Measurements from ENCODE around the gene LRBA. TPM values are rescaled to one million over a fixed set of nuclear protein-coding genes. Genes with fewer than 3 reads are reported as not detected.
"Not testable (repeated sequence)": the region's sequence is repeated elsewhere in the genome, so short reads cannot be mapped to it uniquely, and the experiment has no call there.

Gene LRBA
- total RNA-seq, 3 donors from 2014 or later: 26.9 to 138 (median 93.7) TPM

GRCh38 chr4:150973626-150974251 is 41.3 kb downstream of the LRBA start:
- Histone ChIP-seq H3K9me3 (no peaks in the 10 kb centered on the region), H3K36me3 (no peaks in the 10 kb centered on the region), H3K4me3 (no peak overlapping the region), H3K27ac (no peak overlapping the region), H3K27me3 (no peaks in the 10 kb centered on the region), H3K4me1 (no peaks in the 10 kb centered on the region)
- TF ChIP-seq CTCF (IDR thresholded peaks at IDR 0.05): no peak
- TF ChIP-seq POLR2AphosphoS5 (IDR thresholded peaks at IDR 0.05): no peak
- no peak for TF ChIP-seq POLR2A (IDR thresholded peaks at IDR 0.05)
- DNase-seq (ENCODE audit: low spot score in 2 of 2): no peak
- intact Hi-C loops (cut with DNase I; ENCODE audit: low total_unique reads): no loop called here

GRCh38 chr4:150972592-150972991 is 42.5 kb downstream of the LRBA start:
- Histone ChIP-seq H3K9me3 (no peaks in the 10 kb centered on the region), H3K27me3 (no peaks in the 10 kb centered on the region), H3K27ac (no peak overlapping the region), H3K36me3 (no peaks in the 10 kb centered on the region), H3K4me1 (no peaks in the 10 kb centered on the region), H3K4me3 (no peak overlapping the region)
- intact Hi-C loops (cut with DNase I; ENCODE audit: low total_unique reads): no loop called here
- TF ChIP-seq CTCF (IDR thresholded peaks at IDR 0.05) (no peak), POLR2AphosphoS5 (IDR thresholded peaks at IDR 0.05) (no peak), POLR2A (IDR thresholded peaks at IDR 0.05) (no peak)
- no peak for DNase-seq (ENCODE audit: low spot score in 2 of 2)

GRCh38 chr4:150971901-150972300 is 43.2 kb downstream of the LRBA start:
- Histone ChIP-seq H3K36me3 (no peaks in the 10 kb centered on the region), H3K27me3 (no peaks in the 10 kb centered on the region), H3K9me3 (no peaks in the 10 kb centered on the region), H3K4me3 (no peak overlapping the region), H3K27ac (no peak overlapping the region), H3K4me1 (no peaks in the 10 kb centered on the region)
- TF ChIP-seq POLR2AphosphoS5 (IDR thresholded peaks at IDR 0.05): no peak
- no peak for TF ChIP-seq POLR2A (IDR thresholded peaks at IDR 0.05)
- TF ChIP-seq CTCF (IDR thresholded peaks at IDR 0.05): no peak
- intact Hi-C loops (cut with DNase I; ENCODE audit: low total_unique reads): no loop called here
- DNase-seq (ENCODE audit: low spot score in 2 of 2): no peak

GRCh38 chr4:150970685-150971151 is 44.4 kb downstream of the LRBA start:
- DNase-seq (ENCODE audit: low spot score in 2 of 2): no peak
- Histone ChIP-seq H3K36me3 (no peaks in the 10 kb centered on the region), H3K27ac (no peak overlapping the region), H3K9me3 (no peaks in the 10 kb centered on the region), H3K4me1 (no peaks in the 10 kb centered on the region), H3K4me3 (no peak overlapping the region), H3K27me3 (no peaks in the 10 kb centered on the region)
- intact Hi-C loops (cut with DNase I; ENCODE audit: low total_unique reads): no loop called here
- TF ChIP-seq POLR2A (IDR thresholded peaks at IDR 0.05) (no peak), CTCF (IDR thresholded peaks at IDR 0.05) (no peak), POLR2AphosphoS5 (IDR thresholded peaks at IDR 0.05) (no peak)

- intact Hi-C loops (cut with DNase I; ENCODE audit: low total_unique reads): no loop called here
- no peaks in the 10 kb centered on the region for H3K36me3 ChIP-seq
- no peaks in the 10 kb centered on the region for H3K27me3 ChIP-seq
- H3K4me1 ChIP-seq: no peaks in the 10 kb centered on the region
- TF ChIP-seq POLR2A (IDR thresholded peaks at IDR 0.05) (no peak), CTCF (IDR thresholded peaks at IDR 0.05) (no peak), POLR2AphosphoS5 (IDR thresholded peaks at IDR 0.05) (no peak)
- DNase-seq (ENCODE audit: low spot score in 2 of 2): no peak
- peaks cover 0 to 9% of the 10 kb centered on the region in 2 donors for H3K9me3 ChIP-seq
- no peak overlapping the region for H3K27ac ChIP-seq
- no peak overlapping the region for H3K4me3 ChIP-seq
Observed at GRCh38 chr4:150964754-150965153, 50.3 kb downstream of the LRBA start.

GRCh38 chr4:150963602-150964345 is 51.3 kb downstream of the LRBA start:
- H3K27me3 ChIP-seq; H3K36me3 ChIP-seq; H3K9me3 ChIP-seq; H3K4me1 ChIP-seq; H3K4me3 ChIP-seq; DNase-seq (ENCODE audit: low spot score in 2 of 2); H3K27ac ChIP-seq; intact Hi-C loops (cut with DNase I; ENCODE audit: low total_unique reads): not testable (repeated sequence)

Data from breast epithelium (tissue), 4 donors.